Esophagus muscularis mucosa (tissue), 4 donors: ENCODE results near the gene RPAP3.

Experiments
- CTCF ChIP-seq, 3 experiments: fragments of 200-600 bp in 2 of 3; fragments of 450-650 bp in 1 of 3; sonication (generic) in 2 of 3; IDR thresholded peaks; one replicate each; pipeline ENCODE4 v1.5.1; 2017 to 2019; ENCODE audit warnings: antibody characterized with exemption in 3 of 3, mild to moderate bottlenecking in 2 of 3, moderate library complexity in 1 of 3
- EP300 ChIP-seq: sonication (generic); formaldehyde crosslinking; IDR thresholded peaks from one replicate; pipeline ENCODE4 v1.6.1; 2017; ENCODE audit warnings: antibody characterized with exemption
- POLR2A ChIP-seq: fragments of 450-650 bp; IDR thresholded peaks from one replicate; pipeline ENCODE4 v1.6.1; 2017; ENCODE audit warnings: antibody characterized with exemption, moderate library complexity, mild to moderate bottlenecking, low read depth

- TF ChIP-seq POLR2A (no peak), CTCF (IDR thresholded peaks at IDR 0.05) (no peak), EP300 (no peak)
Measured at GRCh38 chr12:47745485-47746041, 39.7 kb upstream of the RPAP3 start.
